ENCODE measurements around the gene IER5. TPM values are rescaled to one million over a fixed set of nuclear protein-coding genes. Genes with fewer than 3 reads are reported as not detected.

The IER5 gene
- total RNA-seq, 2 experiments from 2014 or later, result 16.3 to 24.3 TPM

DNA sequence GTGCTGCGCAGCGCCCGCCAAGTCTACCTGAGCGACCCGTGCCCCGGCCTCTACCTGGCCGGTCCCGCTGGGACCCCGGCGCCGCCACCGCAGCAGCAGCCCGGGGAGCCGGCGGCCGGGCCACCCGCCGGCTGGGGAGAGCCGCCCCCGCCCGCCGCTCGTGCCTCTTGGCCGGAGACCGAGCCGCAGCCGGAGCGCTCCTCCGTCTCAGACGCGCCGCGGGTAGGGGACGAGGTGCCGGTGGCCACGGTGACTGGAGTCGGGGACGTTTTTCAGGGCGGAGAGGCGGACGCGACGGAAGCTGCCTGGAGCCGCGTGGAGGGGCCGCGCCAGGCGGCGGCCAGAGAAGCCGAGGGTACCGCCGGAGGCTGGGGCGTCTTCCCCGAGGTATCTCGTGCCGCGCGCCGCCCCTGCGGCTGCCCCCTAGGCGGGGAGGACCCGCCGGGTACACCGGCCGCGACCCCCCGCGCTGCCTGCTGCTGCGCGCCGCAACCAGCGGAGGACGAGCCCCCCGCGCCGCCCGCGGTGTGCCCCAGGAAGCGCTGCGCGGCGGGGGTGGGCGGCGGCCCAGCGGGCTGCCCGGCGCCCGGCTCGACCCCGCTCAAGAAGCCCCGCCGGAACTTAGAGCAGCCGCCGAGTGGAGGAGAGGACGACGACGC is 646 bp downstream of the IER5 start:
- ChIA-PET CTCF (interaction anchor here (0.7 to 5.1 kb wide), 6 partner anchors 10 to 57 kb away, joined by 4 to 75 read pairs (median 6); no protein-coding TSS in a partner anchor), POLR2A (interaction anchor here (0.5 to 4.3 kb wide), 10 partner anchors 10 to 932 kb away, joined by 3 to 42 read pairs (median 4); partner anchors contain the start of genes ACBD6 and MR1)
- H3K27me3 Mint-ChIP-seq, result no peaks in the 10 kb centered on the region
- peaks cover 53% of the 10 kb centered on the region for H3K4me1 Mint-ChIP-seq
- H3K9me3 Mint-ChIP-seq (ENCODE audit: low read depth), result no peaks in the 10 kb centered on the region
- H3K27ac Mint-ChIP-seq, result peak overlapping the region; percentile 100
- H3K36me3 Mint-ChIP-seq (ENCODE audit: low read depth), result peaks cover 45% of the 10 kb centered on the region
- peak; percentile 60 for DNase-seq
- intact Hi-C loops (cut with DNase I, micrococcal nuclease), result loop anchor here (5.0 to 10.0 kb wide), 6 partner anchors 207 to 938 kb away; partner anchors contain the start of genes ACBD6 (in 2 of the 2) and XPR1 (in 2 of the 2)
- ATAC-seq, result peak; percentile 5
- peak overlapping the region; percentile 100 for H3K4me3 Mint-ChIP-seq

- intact Hi-C loops (cut with DNase I, micrococcal nuclease), result loop anchor here (1.0 to 10.0 kb wide), 12 partner anchors 9 to 937 kb away; partner anchors contain the start of genes ACBD6 (in 2 of the 2), XPR1 (in 2 of the 2), MR1 (in 1 of the 2) and QSOX1 (in 1 of the 2)
- no peaks in the 10 kb centered on the region for H3K9me3 Mint-ChIP-seq (ENCODE audit: low read depth)
- DNase-seq (peak; percentile 84), ATAC-seq (peak; percentile 59)
- H3K36me3 Mint-ChIP-seq (ENCODE audit: low read depth), result peaks cover 51% of the 10 kb centered on the region
- peaks cover 45% of the 10 kb centered on the region for H3K4me1 Mint-ChIP-seq
- ChIA-PET POLR2A (interaction anchor here (0.5 to 4.3 kb wide), 14 partner anchors 9 to 588 kb away, joined by 3 to 42 read pairs (median 8); partner anchors contain the start of genes ACBD6, MR1 and STX6), CTCF (interaction anchor here (0.6 to 5.1 kb wide), 21 partner anchors 9 to 588 kb away, joined by 3 to 75 read pairs (median 6); partner anchors contain the start of genes ACBD6 and MR1)
- H3K27ac Mint-ChIP-seq, result peak overlapping the region; percentile 100
- no peaks in the 10 kb centered on the region for H3K27me3 Mint-ChIP-seq
- peak overlapping the region; percentile 100 for H3K4me3 Mint-ChIP-seq
Measured at GRCh38 chr1:181089676-181090544, 1.4 kb downstream of the IER5 start.

DNA sequence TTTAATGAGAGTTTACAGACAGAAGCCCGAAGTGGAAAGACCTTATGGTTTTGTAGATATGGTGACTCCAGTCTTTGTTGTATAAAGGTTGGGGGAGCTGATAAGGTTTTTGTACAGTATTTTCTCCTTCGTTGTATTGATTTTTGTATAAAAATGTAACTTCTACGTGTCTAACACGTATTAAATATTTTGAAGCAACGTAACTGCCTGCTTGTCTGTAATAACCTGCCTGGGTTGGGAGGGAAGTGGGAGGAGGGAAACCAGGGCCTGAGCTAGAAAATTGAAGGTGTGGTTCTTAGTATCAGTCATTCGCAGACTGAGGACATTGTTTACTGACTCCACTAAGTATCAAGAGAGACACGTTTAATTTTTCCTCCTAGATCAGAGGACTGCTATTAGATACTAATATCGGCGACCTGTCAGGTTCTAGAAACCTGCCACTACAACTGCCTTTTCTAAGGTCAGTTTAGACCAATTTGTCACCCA is 2.2 kb downstream of the IER5 start:
- no peaks in the 10 kb centered on the region for H3K27me3 Mint-ChIP-seq
- peak; percentile 72 for DNase-seq
- ChIA-PET CTCF (interaction anchor here (0.6 to 5.1 kb wide), 21 partner anchors 9 to 589 kb away, joined by 3 to 75 read pairs (median 6); partner anchors contain the start of genes ACBD6 and MR1), POLR2A (interaction anchor here (0.6 to 4.3 kb wide), 14 partner anchors 9 to 589 kb away, joined by 3 to 42 read pairs (median 8); partner anchors contain the start of genes ACBD6, MR1 and STX6)
- H3K9me3 Mint-ChIP-seq (ENCODE audit: low read depth), result no peaks in the 10 kb centered on the region
- peaks cover 45% of the 10 kb centered on the region for H3K4me1 Mint-ChIP-seq
- peak overlapping the region; percentile 100 for H3K27ac Mint-ChIP-seq
- ATAC-seq, result peak; percentile 27
- intact Hi-C loops (cut with DNase I, micrococcal nuclease), result loop anchor here (1.0 to 10.0 kb wide), 6 partner anchors 9 to 936 kb away; partner anchors contain the start of genes MR1 (in 1 of the 2) and QSOX1 (in 1 of the 2)
- peaks cover 57% of the 10 kb centered on the region for H3K36me3 Mint-ChIP-seq (ENCODE audit: low read depth)
- peak overlapping the region; percentile 100 for H3K4me3 Mint-ChIP-seq

GRCh38 chr1:181091309-181092040 is 3.0 kb downstream of the IER5 start:
- intact Hi-C loops (cut with DNase I, micrococcal nuclease), result loop anchor here (2.0 to 10.0 kb wide), 2 partner anchors 13 to 937 kb away; partner anchors contain the start of gene QSOX1 (in 1 of the 2)
- H3K4me1 Mint-ChIP-seq, result peaks cover 50% of the 10 kb centered on the region
- ChIA-PET POLR2A (interaction anchor here (0.7 to 4.3 kb wide), 11 partner anchors 8 to 70 kb away, joined by 3 to 42 read pairs (median 7); partner anchors contain the start of genes MR1 and STX6), CTCF (interaction anchor here (0.6 to 5.1 kb wide), 21 partner anchors 8 to 1628 kb away, joined by 3 to 75 read pairs (median 5); partner anchors contain the start of genes ACBD6, MR1 and STX6)
- ATAC-seq, result no peak
- no peaks in the 10 kb centered on the region for H3K27me3 Mint-ChIP-seq
- H3K36me3 Mint-ChIP-seq (ENCODE audit: low read depth), result peaks cover 60% of the 10 kb centered on the region
- H3K27ac Mint-ChIP-seq, result peak overlapping the region; percentile 100
- DNase-seq, result no peak
- peak overlapping the region; percentile 100 for H3K4me3 Mint-ChIP-seq
- H3K9me3 Mint-ChIP-seq (ENCODE audit: low read depth), result no peaks in the 10 kb centered on the region

DNA sequence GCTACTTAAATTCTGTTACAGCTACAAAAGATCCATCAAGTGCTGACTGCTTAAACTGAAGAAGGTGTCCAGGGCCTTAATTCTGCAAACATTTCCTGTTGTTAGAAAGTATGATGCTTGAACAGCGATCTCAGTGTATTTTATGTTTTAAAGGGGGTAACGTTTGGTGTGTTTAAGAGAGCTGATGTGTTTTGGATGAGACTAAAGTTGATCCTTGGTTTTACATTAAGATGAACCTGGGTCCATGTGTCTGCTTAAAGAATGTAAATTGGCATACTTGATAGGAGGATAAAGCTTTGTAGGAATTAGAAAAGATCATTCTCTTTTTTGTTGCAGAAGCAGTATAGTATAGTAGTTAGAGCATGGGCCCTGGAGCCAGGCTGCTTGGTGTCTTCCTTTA is 3.6 kb downstream of the IER5 start:
- DNase-seq, result no peak
- Mint-ChIP-seq H3K27me3 (no peaks in the 10 kb centered on the region), H3K4me3 (peak overlapping the region; percentile 100), H3K36me3 (ENCODE audit: low read depth) (peaks cover 60% of the 10 kb centered on the region), H3K4me1 (peaks cover 49% of the 10 kb centered on the region), H3K27ac (peak overlapping the region; percentile 53), H3K9me3 (ENCODE audit: low read depth) (no peaks in the 10 kb centered on the region)
- ATAC-seq, result no peak
- CTCF ChIA-PET, result interaction anchor here (0.7 to 5.1 kb wide), 14 partner anchors 7 to 210 kb away, joined by 3 to 75 read pairs (median 4); partner anchors contain the start of gene STX6
- intact Hi-C loops (cut with DNase I, micrococcal nuclease), result loop anchor here in 1 of 2 experiments (10.0 kb wide), 1 partner anchor 937 kb away; the partner anchor contains the start of gene QSOX1
- POLR2A ChIA-PET, result interaction anchor here (0.7 to 4.3 kb wide), 4 partner anchors 13 to 70 kb away, joined by 3 to 42 read pairs (median 4); no protein-coding TSS in a partner anchor

GRCh38 chr1:181092883-181093458 is 4.5 kb downstream of the IER5 start:
- ChIA-PET POLR2A (interaction anchor here (0.7 to 1.2 kb wide), 3 partner anchors 12 to 70 kb away, joined by 4 read pairs; no protein-coding TSS in a partner anchor), CTCF (interaction anchor here (0.8 to 5.1 kb wide), 7 partner anchors 11 to 149 kb away, joined by 3 to 75 read pairs (median 3); partner anchors contain the start of gene STX6)
- H3K9me3 Mint-ChIP-seq (ENCODE audit: low read depth), result no peaks in the 10 kb centered on the region
- no peaks in the 10 kb centered on the region for H3K27me3 Mint-ChIP-seq
- DNase-seq (no peak), ATAC-seq (no peak)
- no peak overlapping the region for H3K27ac Mint-ChIP-seq
- H3K4me3 Mint-ChIP-seq, result peak overlapping the region; percentile 100
- H3K4me1 Mint-ChIP-seq, result peaks cover 49% of the 10 kb centered on the region
- peaks cover 60% of the 10 kb centered on the region for H3K36me3 Mint-ChIP-seq (ENCODE audit: low read depth)
- intact Hi-C loops (cut with DNase I, micrococcal nuclease), result loop anchor here in 1 of 2 experiments (10.0 kb wide), 1 partner anchor 938 kb away; the partner anchor contains the start of gene QSOX1

DNA sequence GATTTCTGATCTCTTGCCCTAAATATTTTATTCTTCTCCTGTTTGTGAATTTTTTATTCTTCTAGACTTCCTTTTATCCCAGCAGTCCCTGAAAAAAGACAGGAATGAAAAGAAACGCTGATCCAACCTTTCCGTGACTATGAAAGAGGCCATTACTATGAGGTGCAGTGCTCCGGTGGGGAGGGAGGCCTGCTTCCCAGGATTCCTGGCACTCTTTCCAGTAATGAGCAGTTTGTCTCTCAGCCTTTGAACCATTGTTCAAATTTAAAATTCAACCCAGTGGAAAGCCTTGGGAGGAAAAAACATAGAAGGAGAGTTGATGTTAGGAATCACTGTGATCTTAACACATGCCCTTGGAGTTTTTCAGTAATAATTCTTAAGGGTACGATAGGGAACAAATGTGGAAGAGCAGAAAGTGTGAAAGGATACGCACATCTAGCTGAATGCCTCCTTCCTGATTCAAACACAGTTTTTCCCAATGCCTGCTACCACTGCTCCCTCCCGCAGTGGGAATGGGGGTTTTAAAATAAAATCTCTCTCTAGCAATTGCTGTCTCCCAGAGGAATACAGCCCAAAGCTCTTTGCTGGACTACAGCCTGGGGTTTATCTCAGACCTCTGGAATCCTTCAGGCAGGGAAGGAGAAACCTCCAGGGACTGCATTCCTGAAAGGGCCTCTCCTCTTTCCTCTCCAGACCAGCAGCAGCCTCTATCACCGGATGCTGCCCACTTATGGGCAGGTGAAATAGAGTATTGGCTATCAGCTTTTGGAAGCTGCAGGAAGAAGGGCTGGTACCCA is 6.1 kb downstream of the IER5 start:
- H3K27ac Mint-ChIP-seq, result no peak overlapping the region
- peaks cover 62% of the 10 kb centered on the region for H3K4me1 Mint-ChIP-seq
- ATAC-seq (no peak), DNase-seq (no peak)
- H3K4me3 Mint-ChIP-seq, result no peak overlapping the region
- H3K9me3 Mint-ChIP-seq (ENCODE audit: low read depth), result no peaks in the 10 kb centered on the region
- H3K27me3 Mint-ChIP-seq, result no peaks in the 10 kb centered on the region
- POLR2A ChIA-PET, result no interaction called here
- CTCF ChIA-PET, result interaction anchor here (0.6 to 14.2 kb wide), 2 partner anchors 46 to 73 kb away, joined by 3 to 156 read pairs; no protein-coding TSS in a partner anchor
- peaks cover 56% of the 10 kb centered on the region for H3K36me3 Mint-ChIP-seq (ENCODE audit: low read depth)
- intact Hi-C loops (cut with DNase I, micrococcal nuclease), result loop anchor here in 1 of 2 experiments (5.0 to 10.0 kb wide), 2 partner anchors 298 to 940 kb away; partner anchors contain the start of gene QSOX1

- H3K27me3 Mint-ChIP-seq, result no peaks in the 10 kb centered on the region
- DNase-seq (no peak), ATAC-seq (no peak)
- no peak overlapping the region for H3K27ac Mint-ChIP-seq
- peaks cover 69% of the 10 kb centered on the region for H3K4me1 Mint-ChIP-seq
- CTCF ChIA-PET, result interaction anchor here (14.2 kb wide), 1 partner anchor 45 kb away, joined by 156 read pairs; no protein-coding TSS in a partner anchor
- intact Hi-C loops (cut with DNase I, micrococcal nuclease), result loop anchor here in 1 of 2 experiments (5.0 to 10.0 kb wide), 2 partner anchors 297 to 940 kb away; partner anchors contain the start of gene QSOX1
- H3K4me3 Mint-ChIP-seq, result no peak overlapping the region
- POLR2A ChIA-PET, result no interaction called here
- peaks cover 50% of the 10 kb centered on the region for H3K36me3 Mint-ChIP-seq (ENCODE audit: low read depth)
- H3K9me3 Mint-ChIP-seq (ENCODE audit: low read depth), result no peaks in the 10 kb centered on the region
Measured at GRCh38 chr1:181095260-181095659, 6.8 kb downstream of the IER5 start.

- Mint-ChIP-seq H3K27ac (peak overlapping the region; percentile 6), H3K4me3 (no peak overlapping the region), H3K27me3 (no peaks in the 10 kb centered on the region), H3K9me3 (ENCODE audit: low read depth) (no peaks in the 10 kb centered on the region), H3K4me1 (peaks cover 72% of the 10 kb centered on the region), H3K36me3 (ENCODE audit: low read depth) (peaks cover 45% of the 10 kb centered on the region)
- ChIA-PET POLR2A (interaction anchor here (0.6 kb wide), 1 partner anchor 58 kb away, joined by 4 read pairs; no protein-coding TSS in a partner anchor), CTCF (interaction anchor here (14.2 kb wide), 1 partner anchor 45 kb away, joined by 156 read pairs; no protein-coding TSS in a partner anchor)
- intact Hi-C loops (cut with DNase I, micrococcal nuclease), result loop anchor here in 1 of 2 experiments (5.0 to 10.0 kb wide), 2 partner anchors 297 to 941 kb away; partner anchors contain the start of gene QSOX1
- DNase-seq, result no peak
- no peak for ATAC-seq
Measured at GRCh38 chr1:181095763-181096184, 7.3 kb downstream of the IER5 start.

All from activated CD4-positive, alpha-beta T cell treated with anti-CD3 and anti-CD28 coated beads for 36 hours (primary cell).